NCI-H2196 (cell line): ENCODE measurements around the gene ZBTB7C.

ENCODE experiments used
- DNase-seq: peaks from one replicate; lab custom pipeline; 2025; ENCODE audit not compliant: unreplicated experiment; lab: John Stamatoyannopoulos, UW

The ZBTB7C gene

GRCh38 chr18:48074929-48075706 is 334.1 kb downstream of the ZBTB7C start:
- DNase-seq = no peak

- DNase-seq = no peak
Measured at GRCh38 chr18:48073211-48073930, 335.8 kb downstream of the ZBTB7C start.

GRCh38 chr18:48072428-48073204 is 336.6 kb downstream of the ZBTB7C start:
- no peak for DNase-seq

GRCh38 chr18:48068916-48069445 is 340.2 kb downstream of the ZBTB7C start:
- DNase-seq = no peak

- DNase-seq = no peak
Measured at GRCh38 chr18:48066225-48066652, 342.9 kb downstream of the ZBTB7C start.

- DNase-seq = no peak
Measured at GRCh38 chr18:48065601-48065995, 343.6 kb downstream of the ZBTB7C start.

- DNase-seq = no peak
Measured at GRCh38 chr18:48064978-48065600, 344.1 kb downstream of the ZBTB7C start.

- DNase-seq = no peak
Measured at GRCh38 chr18:48061781-48062570, 347.2 kb downstream of the ZBTB7C start.

GRCh38 chr18:48060970-48061369 is 348.2 kb downstream of the ZBTB7C start:
- DNase-seq = no peak

- no peak for DNase-seq
Measured at GRCh38 chr18:48060346-48060745, 348.8 kb downstream of the ZBTB7C start.

- DNase-seq = no peak
Measured at GRCh38 chr18:48059455-48060010, 349.6 kb downstream of the ZBTB7C start.

GRCh38 chr18:48058486-48058885 is 350.7 kb downstream of the ZBTB7C start:
- no peak for DNase-seq

GRCh38 chr18:48057018-48057417 is 352.2 kb downstream of the ZBTB7C start:
- no peak for DNase-seq

- no peak for DNase-seq
Measured at GRCh38 chr18:48055351-48055750, 353.8 kb downstream of the ZBTB7C start.

GRCh38 chr18:48053881-48054816 is 355.0 kb downstream of the ZBTB7C start:
- no peak for DNase-seq

GRCh38 chr18:48052842-48053241 is 356.3 kb downstream of the ZBTB7C start:
- no peak for DNase-seq

GRCh38 chr18:48051945-48052840 is 357.0 kb downstream of the ZBTB7C start:
- no peak for DNase-seq

GRCh38 chr18:48050176-48050575 is 359.0 kb downstream of the ZBTB7C start:
- no peak for DNase-seq
